HCT116 (cell line): ENCODE measurements around the gene NECTIN4.

Experiments used
- ATF3 ChIP-seq: IDR thresholded peaks from 2 replicates; pipeline ENCODE4 v1.6.1; 2012
- CEBPB ChIP-seq: IDR thresholded peaks from 2 replicates; pipeline ENCODE4 v1.6.1; 2012; ENCODE audit warnings: low read depth
- CTCF ChIP-seq, 3 experiments: fragments of 200-600 bp in 1 of 3; sonication (generic) in 1 of 3; IDR thresholded peaks in 2 of 3; conservative IDR thresholded peaks in 1 of 3; 2 replicates each; pipeline ENCODE4 v1.5.1; 2012 to 2017; ENCODE audit warnings: low read depth in 2 of 3, low read length in 2 of 3, antibody characterized with exemption in 1 of 3, borderline replicate concordance in 1 of 3, control low read depth in 1 of 3, mild to moderate bottlenecking in 1 of 3, mixed read lengths in 1 of 3, mixed run types in 1 of 3, moderate library complexity in 1 of 3; ENCODE audit not compliant: insufficient read depth in 1 of 3
- MAX ChIP-seq: IDR thresholded peaks from 2 replicates; pipeline ENCODE4 v1.6.1; 2012
- POLR2A ChIP-seq: IDR thresholded peaks from 2 replicates; pipeline ENCODE4 v1.7.0; 2011; ENCODE audit warnings: borderline replicate concordance; ENCODE audit not compliant: insufficient read depth, insufficient read length; ENCODE audit errors: extremely low read depth
- POLR2AphosphoS5 ChIP-seq: IDR thresholded peaks from 2 replicates; pipeline ENCODE4 v1.6.1; 2011; ENCODE audit warnings: mild to moderate bottlenecking, low read depth, low read length, moderate library complexity
- REST ChIP-seq: IDR thresholded peaks from 2 replicates; pipeline ENCODE4 v1.6.1; 2012; ENCODE audit warnings: low read depth
- SIN3A ChIP-seq: IDR thresholded peaks from 2 replicates; pipeline ENCODE4 v1.6.1; 2012; ENCODE audit warnings: low read depth
- YY1 ChIP-seq: IDR thresholded peaks from 2 replicates; pipeline ENCODE4 v1.6.1; 2011; ENCODE audit warnings: low read length, low read depth, moderate library complexity, mild to moderate bottlenecking; ENCODE audit not compliant: insufficient replicate concordance; ENCODE audit errors: extremely low read depth
- ZFX ChIP-seq: fragments of 450-650 bp; IDR thresholded peaks from 2 replicates; pipeline ENCODE4 v1.6.1; 2017

- TF ChIP-seq POLR2AphosphoS5 (no peak), REST (no peak), POLR2A (no peak), CTCF (IDR thresholded peaks at IDR 0.05 in 2 of 3, conservative IDR thresholded peaks at IDR 0.05 in 1 of 3; ENCODE audit: borderline replicate concordance in 1 of 3, insufficient read depth in 1 of 3, low read depth in 2 of 3, low read length in 2 of 3) (no peak), YY1 (no peak), ATF3 (no peak), CEBPB (no peak), MAX (no peak), ZFX (no peak), SIN3A (no peak)
These were observed 44.8 kb downstream of the NECTIN4 start for GRCh38 chr1:161044535-161044907.
